Esophagus (tissue), 2 donors: ENCODE results near the gene RYR2. TPM values are rescaled to one million over a fixed set of nuclear protein-coding genes. Genes with fewer than 3 reads are reported as not detected.

Source experiments
- H3K27ac ChIP-seq, 2 donors: one replicate each; pipeline ENCODE4 v1.5.1; 2013; ENCODE audit warnings: low read depth in 2 of 2, mild to moderate bottlenecking in 2 of 2, inconsistent platforms in 1 of 2, low read length in 1 of 2, moderate library complexity in 1 of 2
- H3K27me3 ChIP-seq, 2 donors: one replicate each; pipeline ENCODE4 v1.6.1; 2013; ENCODE audit warnings: low read length in 2 of 2, control low read depth in 1 of 2, mild to moderate bottlenecking in 1 of 2; ENCODE audit not compliant: insufficient read depth in 2 of 2, control insufficient read depth in 1 of 2
- H3K36me3 ChIP-seq, 2 donors: one replicate each; pipeline ENCODE4 v1.6.1; 2013; ENCODE audit warnings: low read length in 1 of 2; ENCODE audit not compliant: control insufficient read depth in 2 of 2, insufficient read depth in 2 of 2
- H3K4me1 ChIP-seq, 2 donors: one replicate each; pipeline ENCODE4 v1.6.1; 2013; ENCODE audit warnings: low read length in 1 of 2; ENCODE audit not compliant: control insufficient read depth in 2 of 2, insufficient read depth in 2 of 2
- H3K4me3 ChIP-seq, 2 donors: one replicate each; pipeline ENCODE4 v1.5.1; 2013; ENCODE audit warnings: low read length in 2 of 2, mild to moderate bottlenecking in 2 of 2, low read depth in 1 of 2, moderate library complexity in 1 of 2
- H3K9me3 ChIP-seq, 2 donors: one replicate each; pipeline ENCODE4 v1.6.1; 2013; ENCODE audit warnings: mild to moderate bottlenecking in 2 of 2, low read depth in 1 of 2, low read length in 1 of 2, moderate library complexity in 1 of 2; ENCODE audit not compliant: control insufficient read depth in 2 of 2, insufficient read depth in 1 of 2
- WGBS, 2 donors: extraction: QIAGEN DNeasy Blood & Tissue Kit; methylation state at CpG; one replicate each; pipeline ENCODE4 v1.1.7; 2013; 5-methylcytosine and 5-hydroxymethylcytosine counted together
- polyA plus RNA-seq, 2 donors: library from polyadenylated mRNA; stranded (reverse); fragments of 200-250 nt; gene quantifications; one replicate each; pipeline ENCODE4 v1.2.3, GENCODE V29; 2013
- donor health status: healthy with polysubstance abuse.
- donor health status: Bipolar disorder and iron deficiency.

Gene RYR2
- polyA plus RNA-seq, 2 donors = 0.35 to 1.2 TPM

DNA sequence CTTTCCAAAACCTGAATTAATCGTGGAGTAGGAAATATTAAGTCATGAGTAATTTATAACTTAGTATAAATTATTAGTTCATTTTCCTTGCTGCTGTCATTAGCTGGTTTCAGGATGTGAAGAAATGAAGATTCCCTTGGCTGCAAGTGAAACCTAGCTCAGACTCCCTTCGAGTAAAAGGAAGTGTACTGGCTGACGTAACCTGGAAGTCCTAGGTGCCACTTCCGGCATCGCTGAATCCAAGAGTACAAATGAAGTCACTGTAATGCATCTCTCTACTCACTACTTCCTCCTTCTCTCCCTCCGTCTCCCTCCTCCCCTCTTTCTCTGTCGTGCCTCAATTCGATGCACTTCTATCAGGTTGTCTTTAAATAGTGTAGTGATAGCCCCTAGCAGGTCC lies 820.0 kb downstream of the RYR2 start:
- Histone ChIP-seq H3K4me3 (no peak overlapping the region), H3K36me3 (no peaks in the 10 kb centered on the region), H3K27ac (no peak overlapping the region), H3K4me1 (peaks cover 0 to 2% of the 10 kb centered on the region in 2 donors), H3K9me3 (no peaks in the 10 kb centered on the region), H3K27me3 (no peaks in the 10 kb centered on the region)
- 78 to 82% methylated on average over 8 of the region's 8 CpGs for WGBS, 2 donors

DNA sequence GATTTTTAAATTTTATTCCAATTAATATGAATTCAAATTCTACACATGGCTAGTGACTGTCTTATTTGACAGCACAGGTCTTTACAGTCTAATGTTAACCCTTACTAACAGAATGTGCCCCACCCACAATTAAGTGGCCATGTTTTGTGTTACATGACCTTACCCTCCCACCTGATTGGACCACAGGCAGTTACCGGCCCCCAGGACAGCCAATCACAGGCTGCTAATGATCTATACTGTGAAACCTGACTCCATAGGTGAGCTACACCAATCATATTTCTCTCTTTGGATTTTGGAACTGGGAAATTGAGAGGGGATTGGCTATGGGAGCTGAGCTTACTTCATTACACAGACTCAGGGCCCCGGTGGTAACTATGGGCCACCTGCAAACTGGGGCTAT lies 821.2 kb downstream of the RYR2 start:
- H3K9me3 ChIP-seq = no peaks in the 10 kb centered on the region
- no peaks in the 10 kb centered on the region for H3K27me3 ChIP-seq
- no peak overlapping the region for H3K4me3 ChIP-seq
- H3K4me1 ChIP-seq = peaks cover 0 to 2% of the 10 kb centered on the region in 2 donors
- 80 to 84% methylated on average over 2 of the region's 2 CpGs for WGBS, 2 donors
- H3K36me3 ChIP-seq = no peaks in the 10 kb centered on the region
- H3K27ac ChIP-seq = no peak overlapping the region

DNA sequence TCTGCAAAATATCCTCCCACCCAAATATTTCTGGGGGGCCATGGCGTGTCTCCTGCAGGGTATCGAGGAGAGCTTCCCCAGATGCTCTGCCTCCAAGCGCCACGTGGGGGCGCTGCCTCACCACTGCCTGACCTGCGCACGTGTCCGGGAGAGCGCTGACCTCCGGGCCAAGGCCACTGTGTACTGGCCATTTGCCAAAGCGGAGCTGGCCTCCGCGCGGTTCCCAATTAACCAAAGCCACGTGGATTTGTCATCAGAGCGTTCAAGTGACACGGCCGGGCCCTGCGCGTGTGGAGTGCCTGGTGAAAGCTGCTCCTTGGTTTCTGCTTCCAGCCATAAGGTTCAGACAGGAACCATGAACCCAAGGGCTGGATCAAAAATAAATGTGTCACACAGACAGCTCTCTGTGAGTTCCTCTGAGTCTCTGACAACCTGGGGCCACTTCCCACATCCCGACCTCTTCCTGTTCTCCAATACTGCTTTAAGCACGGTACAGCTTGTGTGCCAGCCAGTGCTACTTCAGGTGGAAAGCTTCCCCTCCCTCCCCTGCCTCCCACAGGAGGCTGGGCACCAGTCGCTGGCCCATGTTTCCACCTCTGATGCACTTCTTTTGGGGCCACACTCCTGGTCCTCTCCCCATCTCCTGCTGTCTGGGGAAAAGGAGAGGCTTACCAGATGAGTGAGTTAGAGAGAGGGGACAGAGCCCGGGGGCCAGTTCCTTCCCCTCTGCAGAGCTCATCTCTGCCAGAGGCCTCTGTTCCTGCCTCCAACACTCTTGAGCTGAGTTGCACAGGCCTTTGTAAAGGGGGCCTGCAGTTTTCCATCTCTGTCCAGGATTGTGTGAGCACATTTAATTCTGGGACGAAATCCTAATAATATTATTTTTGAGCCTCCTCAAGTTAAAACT lies 822.6 kb downstream of the RYR2 start:
- Histone ChIP-seq H3K4me3 (no peak overlapping the region), H3K4me1 (peaks cover 0 to 2% of the 10 kb centered on the region in 2 donors)
- 12 to 22% methylated on average over 25 of the region's 25 CpGs for WGBS, 2 donors

DNA sequence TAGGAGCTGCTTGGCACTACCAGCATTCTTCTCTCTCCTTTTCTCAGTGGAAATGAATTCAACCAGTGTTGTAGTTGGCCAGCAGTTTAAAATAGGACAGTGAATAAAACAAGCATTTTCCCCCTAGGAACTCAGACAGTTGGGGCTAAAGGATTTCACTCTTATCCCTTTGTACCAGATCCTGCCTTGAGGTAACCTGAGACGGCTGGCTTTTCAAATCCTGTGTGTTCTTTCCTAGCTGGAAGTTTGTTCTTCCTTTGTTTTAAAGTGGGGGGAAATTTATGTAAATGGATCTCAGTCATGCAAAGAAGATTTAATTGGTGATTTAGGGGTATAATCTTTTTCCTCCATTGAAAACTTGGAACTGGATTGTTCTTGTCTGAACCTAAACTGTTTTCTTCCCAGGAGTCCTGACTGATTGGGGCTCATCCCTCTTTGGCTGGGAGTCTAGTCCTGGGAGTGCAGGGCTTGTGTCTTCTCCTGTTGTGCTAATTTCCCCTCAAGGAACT lies 825.5 kb downstream of the RYR2 start:
- Histone ChIP-seq H3K27me3 (no peaks in the 10 kb centered on the region), H3K4me3 (no peak overlapping the region), H3K36me3 (no peaks in the 10 kb centered on the region), H3K4me1 (peaks cover 0 to 2% of the 10 kb centered on the region in 2 donors), H3K27ac (no peak overlapping the region), H3K9me3 (no peaks in the 10 kb centered on the region)
- WGBS, 2 donors = 73 to 78% methylated on average over 1 of the region's 1 CpG

More for the DNA sequence above, 822.6 kb downstream of the RYR2 start:
- Histone ChIP-seq H3K27me3 (no peaks in the 10 kb centered on the region), H3K9me3 (no peaks in the 10 kb centered on the region), H3K36me3 (no peaks in the 10 kb centered on the region), H3K27ac (no peak overlapping the region)

DNA sequence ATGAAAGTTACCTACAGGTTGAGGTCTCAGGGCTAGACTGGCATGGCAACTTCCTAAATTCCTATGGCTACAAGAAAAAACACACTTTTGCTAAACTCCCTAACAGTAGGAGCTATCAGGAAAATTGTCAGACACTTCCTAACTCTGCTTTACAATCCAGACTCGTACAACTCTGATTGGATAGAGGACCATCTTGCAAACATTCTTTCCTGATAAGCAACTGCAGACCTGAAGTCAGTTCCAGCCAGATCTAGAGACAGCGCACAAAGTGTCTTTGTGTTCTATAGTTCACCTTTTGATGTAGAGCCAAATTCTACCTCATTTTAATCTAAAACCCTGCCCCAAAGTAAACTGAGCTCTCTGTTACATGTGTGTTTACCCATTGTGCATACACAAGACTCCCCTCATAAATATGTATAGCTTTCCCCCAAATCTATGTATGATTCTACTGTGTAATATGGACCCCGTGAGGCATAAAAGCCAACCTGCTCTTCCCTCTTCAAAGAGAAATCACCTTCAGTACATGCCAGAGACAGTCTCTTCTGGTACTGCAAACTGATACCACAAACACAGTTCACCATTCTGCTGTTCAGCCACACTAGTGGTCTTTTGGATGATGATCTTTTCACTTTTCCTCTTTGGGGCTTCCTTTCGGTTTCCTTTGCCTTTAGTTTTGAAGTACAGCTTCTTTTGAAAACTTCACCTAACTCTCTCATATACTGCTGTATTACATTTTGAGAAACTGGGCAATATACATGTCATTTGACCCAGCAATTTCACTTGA lies 827.0 kb downstream of the RYR2 start:
- H3K36me3 ChIP-seq = no peaks in the 10 kb centered on the region
- no peak overlapping the region for H3K4me3 ChIP-seq
- no peak overlapping the region for H3K27ac ChIP-seq
- H3K27me3 ChIP-seq = no peaks in the 10 kb centered on the region
- 75 to 87% methylated on average over 4 of the region's 4 CpGs for WGBS, 2 donors
- H3K9me3 ChIP-seq = no peaks in the 10 kb centered on the region
- peaks cover 0 to 4% of the 10 kb centered on the region in 2 donors for H3K4me1 ChIP-seq

DNA sequence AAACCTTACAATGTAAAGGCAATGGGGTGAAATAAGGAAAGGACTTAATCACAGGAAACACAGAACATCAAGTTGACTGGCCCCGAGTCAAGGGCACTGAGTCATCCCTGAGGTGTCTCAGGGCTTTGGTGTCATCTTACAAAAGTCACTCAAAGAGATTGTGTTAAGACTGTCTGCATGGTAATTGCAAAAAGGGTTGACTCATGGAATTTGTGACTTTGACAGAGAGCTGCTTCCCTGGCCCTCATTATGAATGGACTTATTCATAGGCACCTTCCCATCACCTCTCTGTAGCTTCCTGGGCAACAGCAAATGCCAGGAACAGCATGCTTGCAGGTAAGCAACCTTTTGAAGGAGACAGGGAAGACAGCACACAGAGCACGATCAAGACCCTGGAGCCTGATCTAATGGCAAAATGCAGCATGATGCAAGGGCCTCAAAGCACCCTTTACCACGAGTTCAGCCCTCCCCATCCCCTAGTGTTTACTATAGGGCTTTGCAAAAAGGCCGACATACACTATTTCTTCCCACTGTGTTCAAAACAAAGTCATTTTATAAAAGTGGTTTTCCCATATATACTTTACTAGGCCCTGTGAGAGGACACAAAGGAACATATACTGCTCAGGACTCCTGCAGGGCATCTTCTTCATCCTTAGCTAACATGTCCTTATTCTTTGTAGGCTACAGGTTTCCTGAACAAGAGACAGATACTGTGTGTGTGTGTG lies 831.7 kb downstream of the RYR2 start:
- 61 to 71% methylated on average over 4 of the region's 4 CpGs for WGBS, 2 donors
- Histone ChIP-seq H3K9me3 (no peaks in the 10 kb centered on the region), H3K27ac (no peak overlapping the region), H3K36me3 (no peaks in the 10 kb centered on the region), H3K27me3 (no peaks in the 10 kb centered on the region), H3K4me3 (no peak overlapping the region), H3K4me1 (peaks cover 0 to 2% of the 10 kb centered on the region in 2 donors)

DNA sequence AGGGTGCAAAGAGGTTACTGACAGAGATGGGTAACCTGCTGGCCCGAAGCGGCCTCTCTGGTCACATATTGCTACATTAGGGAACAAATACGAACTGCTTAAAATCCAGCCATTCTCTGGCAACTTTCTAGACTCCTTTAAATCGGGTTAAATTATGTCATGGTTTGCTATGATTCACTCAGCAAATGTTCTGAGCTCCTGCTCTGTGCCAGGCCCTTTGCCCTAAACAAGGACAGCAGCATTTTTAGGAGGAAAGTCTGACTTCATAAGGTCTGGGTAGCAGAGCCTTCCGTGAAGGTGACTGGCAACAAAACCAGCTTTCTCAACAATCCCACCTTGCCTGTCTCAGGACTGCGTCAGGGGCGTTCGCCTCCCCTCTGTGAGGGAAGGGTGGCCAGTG lies 833.3 kb downstream of the RYR2 start:
- Histone ChIP-seq H3K4me3 (no peak overlapping the region), H3K27me3 (no peaks in the 10 kb centered on the region), H3K4me1 (peaks cover 0 to 2% of the 10 kb centered on the region in 2 donors), H3K36me3 (no peaks in the 10 kb centered on the region), H3K27ac (no peak overlapping the region), H3K9me3 (no peaks in the 10 kb centered on the region)
- WGBS, 2 donors = 86 to 91% methylated on average over 8 of the region's 8 CpGs

DNA sequence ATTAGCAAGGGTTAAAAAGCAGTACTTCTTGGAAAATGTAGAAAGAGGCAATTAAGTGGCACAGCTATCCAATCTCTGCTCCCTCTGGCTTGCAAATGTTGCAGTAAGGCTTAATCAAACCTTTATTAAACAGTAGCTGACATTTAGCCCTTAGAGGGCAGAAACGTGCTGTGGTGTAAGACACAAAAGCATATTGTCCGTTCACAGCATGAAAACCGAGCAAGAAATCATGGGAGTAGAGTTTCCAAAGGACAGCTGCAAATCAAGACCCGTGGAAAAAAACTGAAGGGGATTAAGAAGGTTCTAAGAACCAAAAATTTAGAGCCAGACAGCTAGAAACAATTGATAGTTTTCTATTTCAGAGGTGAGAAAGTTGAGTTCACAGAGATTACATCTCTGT lies 835.6 kb downstream of the RYR2 start:
- H3K27me3 ChIP-seq = no peaks in the 10 kb centered on the region
- peaks cover 0 to 2% of the 10 kb centered on the region in 2 donors for H3K4me1 ChIP-seq
- WGBS, 2 donors = 27 to 31% methylated on average over 4 of the region's 4 CpGs
- H3K4me3 ChIP-seq = no peak overlapping the region
- H3K27ac ChIP-seq = no peak overlapping the region
- no peaks in the 10 kb centered on the region for H3K9me3 ChIP-seq
- no peaks in the 10 kb centered on the region for H3K36me3 ChIP-seq

DNA sequence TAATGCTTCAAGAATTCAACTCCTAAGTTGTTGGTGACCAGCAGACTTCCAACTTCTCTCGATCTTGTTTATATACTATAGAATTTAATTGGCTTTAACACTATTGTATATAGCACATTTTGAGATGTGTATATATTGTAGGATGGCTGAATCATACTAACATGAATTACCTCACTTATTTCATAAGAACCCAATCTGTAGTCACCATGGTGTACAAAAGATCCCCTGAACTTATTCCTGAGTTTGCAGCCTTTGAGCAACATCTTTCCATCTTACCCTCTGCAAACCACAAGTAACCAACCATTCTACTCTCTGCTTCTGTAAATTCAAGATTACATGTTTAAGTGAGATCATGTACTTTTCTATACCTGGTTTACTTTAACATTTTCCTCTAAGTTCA lies 836.4 kb downstream of the RYR2 start:
- Histone ChIP-seq H3K36me3 (no peaks in the 10 kb centered on the region), H3K27ac (no peak overlapping the region), H3K4me1 (peaks cover 0 to 2% of the 10 kb centered on the region in 2 donors), H3K4me3 (no peak overlapping the region), H3K27me3 (no peaks in the 10 kb centered on the region), H3K9me3 (no peaks in the 10 kb centered on the region)
- WGBS, 2 donors = 50 to 52% methylated on average over 1 of the region's 1 CpG
